ENCODE results near the gene TRPV6.

DNA sequence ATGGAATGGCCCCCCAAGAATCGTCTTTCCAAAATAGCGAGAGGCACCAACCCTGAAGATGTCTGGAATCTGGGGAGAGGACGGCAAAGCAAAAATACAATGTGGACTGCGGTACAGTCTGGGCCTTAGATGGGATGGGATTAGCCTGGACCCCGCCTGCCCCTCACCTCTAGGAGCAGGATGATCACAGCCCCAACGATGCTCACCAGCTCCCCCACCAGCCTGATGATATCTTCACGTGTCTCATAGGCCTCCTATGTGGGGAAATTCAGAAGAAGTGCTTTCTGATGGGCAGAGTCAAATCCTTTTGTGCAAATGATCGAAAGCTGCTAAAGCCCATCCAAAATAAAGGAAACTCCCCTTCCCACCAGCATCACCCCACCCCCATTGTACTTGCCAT lies 29.8 kb upstream of the TRPV6 start:
- TF ChIP-seq ZFP30 (CRISPR knock-in tag; IDR thresholded peaks at IDR 0.05) (no peak), SNAI2 (CRISPR knock-in tag; IDR thresholded peaks at IDR 0.05) (no peak), TCF4 (CRISPR knock-in tag; IDR thresholded peaks at IDR 0.05; ENCODE audit: borderline replicate concordance) (no peak), PPARA (CRISPR knock-in tag; IDR thresholded peaks at IDR 0.05; ENCODE audit: borderline replicate concordance) (no peak), ESRRG (CRISPR knock-in tag; IDR thresholded peaks at IDR 0.05) (no peak), ZFP3 (CRISPR knock-in tag; IDR thresholded peaks at IDR 0.05) (no peak), ZC3H10 (CRISPR knock-in tag; IDR thresholded peaks at IDR 0.05) (no peak), ZNF70 (CRISPR knock-in tag; IDR thresholded peaks at IDR 0.05) (no peak), ISL1 (CRISPR knock-in tag; IDR thresholded peaks at IDR 0.05) (no peak)
- TF ChIP-seq, protein P1, sequence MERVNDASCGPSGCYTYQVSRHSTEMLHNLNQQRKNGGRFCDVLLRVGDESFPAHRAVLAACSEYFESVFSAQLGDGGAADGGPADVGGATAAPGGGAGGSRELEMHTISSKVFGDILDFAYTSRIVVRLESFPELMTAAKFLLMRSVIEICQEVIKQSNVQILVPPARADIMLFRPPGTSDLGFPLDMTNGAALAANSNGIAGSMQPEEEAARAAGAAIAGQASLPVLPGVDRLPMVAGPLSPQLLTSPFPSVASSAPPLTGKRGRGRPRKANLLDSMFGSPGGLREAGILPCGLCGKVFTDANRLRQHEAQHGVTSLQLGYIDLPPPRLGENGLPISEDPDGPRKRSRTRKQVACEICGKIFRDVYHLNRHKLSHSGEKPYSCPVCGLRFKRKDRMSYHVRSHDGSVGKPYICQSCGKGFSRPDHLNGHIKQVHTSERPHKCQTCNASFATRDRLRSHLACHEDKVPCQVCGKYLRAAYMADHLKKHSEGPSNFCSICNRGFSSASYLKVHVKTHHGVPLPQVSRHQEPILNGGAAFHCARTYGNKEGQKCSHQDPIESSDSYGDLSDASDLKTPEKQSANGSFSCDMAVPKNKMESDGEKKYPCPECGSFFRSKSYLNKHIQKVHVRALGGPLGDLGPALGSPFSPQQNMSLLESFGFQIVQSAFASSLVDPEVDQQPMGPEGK (CRISPR knock-in tag; IDR thresholded peaks at IDR 0.05; ENCODE audit: borderline replicate concordance) = no peak

Measured in SK-N-SH treated with all-trans-retinoic acid at 6 μM for 48 hours (cell line).